Gastroesophageal sphincter (tissue), 3 donors: ENCODE data around the gene CTSF.

Experiments
- CTCF ChIP-seq, 4 experiments: fragments of 200-600 bp in 2 of 4; fragments of 450-650 bp in 2 of 4; sonication (generic) in 1 of 4; IDR thresholded peaks; one replicate each; pipeline ENCODE4 v1.5.1; 2017 to 2019; ENCODE audit warnings: antibody characterized with exemption in 4 of 4, mild to moderate bottlenecking in 2 of 4, moderate library complexity in 2 of 4
- EP300 ChIP-seq: sonication (generic); formaldehyde crosslinking; IDR thresholded peaks from one replicate; pipeline ENCODE4 v1.6.1; 2017; ENCODE audit warnings: antibody characterized with exemption, mild to moderate bottlenecking
- POLR2A ChIP-seq, 2 donors: fragments of 450-650 bp; IDR thresholded peaks; one replicate each; pipeline ENCODE4 v1.6.1; 2017; ENCODE audit warnings: antibody characterized with exemption in 2 of 2, mild to moderate bottlenecking in 2 of 2, moderate library complexity in 1 of 2
- POLR2AphosphoS5 ChIP-seq: sonication (generic); formaldehyde crosslinking; IDR thresholded peaks from one replicate; pipeline ENCODE4 v1.6.1; 2017; ENCODE audit warnings: antibody characterized with exemption

GRCh38 chr11:66580803-66581202, 12.4 kb upstream of the CTSF start:
- TF ChIP-seq CTCF (IDR thresholded peaks at IDR 0.05) (no peak), POLR2A (IDR thresholded peaks at IDR 0.05) (no peak), POLR2AphosphoS5 (no peak), EP300 (no peak)
